NCI-H82 (cell line): ENCODE data around the gene FZD2.
"Not testable (repeated sequence)": the region's sequence is repeated elsewhere in the genome, so short reads cannot be mapped to it uniquely, and the experiment has no call there.

Experiments used
- DNase-seq: peaks from one replicate; lab custom pipeline; 2025; lab: John Stamatoyannopoulos, UW

The FZD2 gene

DNA sequence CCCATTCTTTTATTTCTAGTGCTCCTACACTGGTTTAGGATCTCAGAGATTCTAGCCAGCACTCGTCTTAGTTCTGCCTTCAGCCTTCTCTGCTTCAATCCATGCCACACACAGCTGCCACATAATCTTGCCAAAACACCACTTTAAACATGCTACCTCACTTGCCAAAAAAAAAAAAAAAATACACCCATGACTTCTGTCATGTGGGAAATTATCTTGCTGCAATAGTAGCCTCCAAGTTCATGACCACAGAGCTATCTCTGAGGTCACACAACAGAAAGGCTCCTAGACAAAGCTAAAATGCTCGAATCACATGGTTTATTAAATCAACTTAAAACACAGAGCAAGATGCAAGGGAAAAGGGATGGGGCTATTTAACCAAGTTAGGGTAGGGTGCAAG is 18.1 kb downstream of the FZD2 start:
- DNase-seq, result no peak

DNA sequence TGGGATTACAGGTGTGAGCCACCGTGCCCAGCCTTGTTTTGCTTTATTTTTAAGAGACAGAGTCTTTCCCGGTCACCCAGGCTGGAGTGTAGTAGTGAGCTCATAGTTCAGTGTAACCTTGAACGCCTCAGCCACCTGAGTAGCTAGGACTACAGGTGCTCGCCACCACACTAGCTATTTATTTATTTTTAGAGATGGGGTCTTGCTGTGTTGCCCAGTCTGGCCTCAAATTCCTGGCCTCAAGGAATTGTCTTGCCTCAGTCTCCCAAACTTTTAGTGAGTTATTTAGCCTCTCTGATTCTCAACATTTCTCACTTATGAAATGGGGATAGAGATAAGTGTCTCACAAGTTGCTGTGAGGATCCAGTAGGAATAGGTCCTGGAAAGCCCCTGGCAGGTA is 21.7 kb downstream of the FZD2 start:
- DNase-seq, result no peak

DNA sequence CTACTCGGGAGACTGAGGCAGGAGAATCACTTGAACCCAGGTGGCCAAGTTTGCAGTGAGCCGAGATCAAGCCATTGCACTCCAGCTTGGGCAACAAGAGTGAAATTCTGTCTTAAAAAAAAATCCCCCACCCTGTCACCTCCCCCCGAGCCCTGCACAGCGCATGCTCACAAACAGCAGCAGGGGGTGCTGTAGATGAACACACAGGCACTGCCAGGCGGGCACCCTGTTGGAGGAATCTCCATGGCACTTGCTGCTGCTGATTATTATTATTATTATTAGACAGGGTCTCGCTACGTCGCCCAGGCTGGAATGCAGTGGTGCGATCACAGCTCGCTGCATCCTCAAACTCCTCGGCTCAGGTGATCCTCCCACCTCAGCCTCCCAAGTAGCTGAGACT is 24.6 kb downstream of the FZD2 start:
- DNase-seq, result peak; percentile 53

DNA sequence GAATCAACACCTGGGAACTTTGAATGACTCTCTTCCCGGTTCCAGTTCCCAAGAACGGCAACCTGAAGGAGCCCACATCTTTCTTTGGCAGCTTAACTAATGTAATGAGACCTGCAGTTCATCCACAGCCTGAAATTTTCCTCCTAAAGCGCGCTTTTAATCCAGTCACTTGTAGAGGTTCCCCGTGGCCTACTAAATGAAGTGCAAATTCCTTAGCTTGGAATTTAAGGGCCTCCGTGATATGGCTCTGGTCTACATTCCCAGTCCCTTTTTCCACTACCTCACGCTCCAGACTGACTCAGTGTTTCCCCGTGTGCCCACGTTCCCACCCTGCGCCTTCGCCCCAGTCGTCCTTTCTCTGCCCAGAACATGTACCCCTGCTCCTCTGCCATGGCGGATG is 27.2 kb downstream of the FZD2 start:
- no peak for DNase-seq

DNA sequence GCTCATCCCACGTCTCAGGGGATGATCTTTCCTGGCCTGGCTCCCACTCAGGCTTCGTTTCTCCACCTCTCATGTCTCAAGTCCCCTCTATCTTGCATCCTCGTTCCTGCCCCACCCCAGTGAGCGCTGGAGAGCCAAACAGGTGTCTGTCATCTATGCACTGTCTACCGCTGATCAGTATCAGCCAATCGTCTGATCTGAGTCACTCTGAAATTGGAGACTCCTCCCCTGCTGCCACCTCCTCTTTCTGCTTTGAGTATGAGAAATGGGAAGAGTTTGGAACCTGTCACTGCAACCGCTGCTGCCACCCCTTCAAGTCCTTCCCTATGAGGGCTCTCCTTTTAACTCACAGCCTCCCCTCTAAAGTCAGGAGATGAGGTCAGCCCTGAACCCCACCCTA is 28.0 kb downstream of the FZD2 start:
- DNase-seq, result no peak

DNA sequence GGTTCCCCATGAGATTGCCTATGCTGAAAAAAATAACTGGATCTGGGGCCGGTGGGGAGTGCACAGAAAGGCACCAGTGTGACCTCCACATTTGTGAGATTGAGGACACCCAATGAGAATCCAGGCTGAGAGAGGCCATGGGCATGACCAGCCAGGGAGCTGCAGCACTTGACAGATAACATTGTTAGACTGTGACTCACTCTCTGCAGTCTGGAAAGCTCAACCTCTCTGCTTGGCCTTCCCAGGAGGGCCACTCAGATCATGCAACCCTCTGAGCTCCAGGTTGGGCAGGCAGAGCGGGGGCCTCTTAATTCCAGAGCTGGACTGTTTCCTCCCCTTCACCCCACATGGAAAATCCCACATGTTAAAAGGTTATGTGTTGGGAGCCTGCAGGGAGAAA is 30.1 kb downstream of the FZD2 start:
- no peak for DNase-seq

DNA sequence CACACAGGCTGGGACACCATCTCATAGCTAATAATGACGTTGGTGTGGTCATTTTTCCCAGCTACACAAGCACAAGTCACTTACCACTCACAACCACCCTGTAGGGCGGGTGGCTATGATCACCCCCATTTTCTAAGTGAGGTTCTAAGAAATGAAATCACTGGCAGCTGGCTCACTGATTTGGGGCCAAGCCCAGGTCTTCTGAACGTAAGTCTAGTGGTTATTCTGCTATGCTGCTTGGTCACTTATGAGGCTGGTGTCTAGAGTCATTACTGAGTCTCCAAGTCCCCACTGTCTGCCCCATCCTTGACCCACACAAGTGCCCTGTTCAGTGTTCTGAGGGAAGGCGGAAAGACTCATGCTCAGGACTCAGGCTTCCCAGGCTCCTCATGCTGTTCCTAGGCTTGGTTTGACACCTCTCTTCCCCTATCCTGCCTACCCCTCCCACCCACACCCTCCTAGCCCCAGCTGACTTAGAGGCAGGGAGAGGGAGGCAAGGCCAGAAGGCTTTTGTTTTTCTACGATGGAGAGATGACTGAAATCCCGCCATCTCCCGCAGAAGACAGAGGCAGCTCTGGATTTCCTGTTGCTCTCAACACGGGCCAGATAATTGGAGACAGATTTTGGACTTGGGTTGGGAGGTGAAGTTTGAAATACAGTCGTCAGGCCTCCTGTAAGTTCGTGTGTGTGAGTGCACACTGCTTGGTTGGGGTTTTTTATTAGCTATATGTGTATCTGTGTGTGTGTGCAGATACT is 32.2 kb downstream of the FZD2 start:
- DNase-seq, result no peak

DNA sequence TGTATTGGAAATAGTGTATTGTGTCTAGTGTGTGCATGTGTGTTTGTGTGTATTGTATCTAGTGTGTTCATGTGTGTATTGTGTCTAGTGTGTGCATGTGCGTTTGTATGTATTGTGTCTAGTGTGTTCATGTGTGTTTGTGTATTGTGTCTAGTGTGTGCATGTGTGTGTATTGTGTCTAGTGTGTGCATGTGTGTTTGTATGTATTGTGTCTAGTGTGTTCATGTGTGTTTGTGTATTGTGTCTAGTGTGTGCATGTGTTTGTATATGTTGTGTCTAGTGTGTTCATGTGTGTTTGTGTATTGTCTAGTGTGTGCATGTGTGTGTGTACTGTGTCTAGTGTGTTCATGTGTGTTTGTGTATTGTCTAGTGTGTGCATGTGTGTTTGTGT is 32.8 kb downstream of the FZD2 start:
- DNase-seq, result not testable (repeated sequence)

DNA sequence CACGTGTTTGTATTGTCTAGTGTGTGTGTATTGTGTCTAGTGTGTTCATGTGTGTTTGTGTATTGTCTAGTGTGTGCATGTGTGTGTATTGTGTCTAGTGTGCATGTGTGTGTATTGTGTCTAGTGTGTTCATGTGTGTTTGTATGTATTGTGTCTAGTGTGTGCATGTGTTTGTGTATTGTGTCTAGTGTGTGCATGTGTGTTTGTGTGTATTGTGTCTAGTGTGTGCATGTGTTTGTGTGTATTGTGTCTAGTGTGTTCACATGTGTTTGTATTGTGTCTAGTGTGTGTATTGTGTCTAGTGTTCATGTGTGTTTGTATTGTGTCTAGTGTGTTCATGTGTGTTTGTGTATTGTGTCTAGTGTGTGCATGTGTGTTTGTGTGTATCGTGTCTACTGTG is 33.5 kb downstream of the FZD2 start:
- not testable (repeated sequence) for DNase-seq

DNA sequence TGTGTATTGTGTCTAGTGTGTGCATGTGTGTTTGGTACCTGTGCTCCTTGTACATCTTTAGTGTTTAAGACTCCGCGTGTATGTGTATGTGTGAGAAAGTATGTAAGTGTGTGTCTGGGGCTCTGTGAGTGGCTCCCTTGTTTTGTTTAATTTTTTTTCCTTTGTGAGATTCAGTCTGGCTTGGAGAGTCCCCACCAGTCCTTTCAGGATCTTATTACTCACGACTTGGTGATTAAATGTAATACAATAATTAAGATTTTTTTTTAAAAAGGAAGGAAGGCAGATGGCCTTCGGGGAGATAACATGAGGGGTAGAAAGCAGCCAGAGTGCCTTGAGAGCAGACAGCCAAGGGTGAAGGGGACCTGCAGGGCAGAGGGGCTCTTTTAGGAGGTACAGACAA is 33.9 kb downstream of the FZD2 start:
- DNase-seq, result no peak

DNA sequence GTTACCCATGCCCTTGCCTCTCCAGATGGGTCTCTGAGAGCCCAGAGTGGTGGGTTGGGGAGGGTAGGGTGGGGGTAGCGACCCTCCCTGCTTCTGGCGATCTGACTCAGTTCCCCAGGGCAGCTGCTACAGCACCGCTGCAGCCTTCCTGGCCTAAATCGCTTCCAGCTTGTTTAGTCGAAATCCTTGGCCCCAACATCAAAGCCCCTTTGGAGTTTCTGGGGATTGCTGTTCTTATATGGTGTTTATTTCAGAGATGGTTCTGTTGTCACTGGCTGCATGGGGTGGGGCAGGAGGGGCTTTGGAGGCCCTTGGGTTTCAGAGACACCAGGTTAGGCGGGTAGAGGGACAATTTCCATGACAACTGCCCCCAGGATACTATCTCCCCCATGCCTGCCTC is 35.9 kb downstream of the FZD2 start:
- DNase-seq, result no peak

DNA sequence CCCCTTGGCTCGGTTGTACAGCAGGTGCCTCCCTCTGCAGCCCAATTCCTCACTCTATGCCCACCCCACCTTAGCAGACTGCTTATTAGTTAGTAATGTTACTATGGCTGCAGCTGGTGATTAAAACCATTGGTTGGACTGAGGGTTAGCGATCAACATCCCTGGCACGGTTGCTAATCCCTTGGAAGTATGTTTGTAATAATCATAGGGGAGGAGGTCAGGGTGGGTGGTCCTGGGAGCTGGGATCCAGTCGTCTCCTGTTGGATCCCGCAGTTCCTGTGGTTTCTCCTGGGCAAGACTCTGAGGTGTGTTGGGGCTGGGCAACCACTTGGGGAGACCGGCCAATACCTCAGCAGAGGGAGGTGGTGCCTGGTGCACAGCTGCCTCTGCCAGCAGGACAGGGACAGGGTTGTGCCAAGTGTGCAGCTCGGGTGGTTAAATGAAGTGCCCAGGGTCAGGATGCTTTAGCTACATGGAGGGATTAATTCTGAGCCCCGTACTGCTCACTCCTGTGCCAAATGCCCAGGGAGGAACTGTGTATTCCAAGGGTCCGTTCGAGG is 38.0 kb downstream of the FZD2 start:
- DNase-seq, result peak; percentile 43

DNA sequence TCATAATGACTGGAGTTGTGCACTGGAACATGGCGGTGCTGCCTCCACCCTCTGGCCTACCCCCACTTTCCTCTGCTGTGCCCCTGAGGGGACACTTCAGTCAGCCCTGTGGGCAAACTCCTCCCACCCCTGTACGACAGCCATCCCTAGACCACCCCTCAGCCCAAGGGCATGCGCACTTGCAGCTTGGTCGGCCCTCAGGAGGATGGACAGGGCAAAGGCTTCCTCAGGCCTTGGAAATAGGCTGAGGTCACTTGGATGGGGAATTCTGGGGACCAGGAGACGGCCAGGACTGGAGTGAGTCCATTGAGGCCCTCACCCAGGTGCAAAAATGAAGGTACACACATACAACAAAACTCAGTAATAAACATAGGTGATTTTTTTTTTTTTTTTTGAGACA is 41.0 kb downstream of the FZD2 start:
- DNase-seq, result no peak

DNA sequence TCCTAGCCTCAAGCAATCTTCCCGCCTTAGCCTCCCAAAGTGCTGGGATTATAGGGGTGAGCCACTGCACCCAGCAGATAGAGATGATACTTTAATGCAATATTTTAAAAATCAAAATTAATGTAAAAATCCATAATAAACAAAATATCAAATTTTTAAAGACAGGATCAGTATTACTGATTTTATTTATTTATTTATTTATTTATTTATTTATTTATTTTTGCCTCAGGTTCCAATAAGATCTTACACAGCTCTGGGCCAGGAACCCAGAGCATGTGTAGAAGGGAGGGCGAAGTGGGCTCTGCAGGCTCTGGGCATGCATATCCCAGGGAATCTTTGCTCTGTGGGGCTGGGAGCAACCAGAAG is 41.6 kb downstream of the FZD2 start:
- DNase-seq, result no peak

DNA sequence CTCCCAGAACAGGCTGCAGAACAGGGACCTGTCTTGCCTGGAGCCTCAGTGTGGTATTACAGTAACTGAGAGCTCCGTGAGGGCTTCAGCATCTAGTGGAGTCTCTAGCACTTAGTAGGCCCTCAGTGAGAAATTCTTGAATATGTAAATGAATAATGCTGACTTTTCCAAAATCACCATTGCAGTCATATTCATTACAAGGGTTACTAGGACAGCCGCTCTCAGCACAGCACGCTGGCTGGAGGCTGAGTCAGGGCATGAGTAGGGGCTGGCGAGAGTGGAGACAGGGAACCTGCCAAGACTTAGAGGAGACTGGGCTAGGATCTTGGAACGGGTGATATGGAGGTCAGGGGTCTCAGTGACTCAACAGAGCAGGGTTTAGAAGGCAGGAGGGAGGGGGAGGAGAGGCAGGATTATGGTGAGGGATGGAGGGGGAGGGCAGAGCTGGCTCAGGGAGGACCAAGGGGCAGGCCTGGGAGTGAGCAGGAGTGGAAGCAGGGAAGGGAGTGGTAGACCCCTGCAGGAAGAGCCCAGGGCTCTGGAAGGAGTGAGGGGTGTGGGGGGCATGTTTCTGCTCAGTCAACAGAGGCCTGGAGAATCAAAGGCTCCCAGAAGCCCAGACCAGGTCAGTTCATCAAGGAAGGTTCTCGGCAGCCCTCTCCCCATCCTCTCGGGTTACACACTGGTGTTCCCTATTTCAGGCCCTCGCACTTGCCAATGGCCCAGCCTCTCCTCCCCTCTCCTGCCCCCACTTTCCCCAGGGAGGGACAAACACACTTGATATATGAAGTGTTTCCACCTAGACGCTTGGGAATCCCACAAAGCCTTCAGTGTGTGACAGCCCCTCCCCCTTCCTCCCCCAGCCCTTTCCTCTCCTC is 42.3 kb downstream of the FZD2 start:
- DNase-seq, result peak; percentile 81

DNA sequence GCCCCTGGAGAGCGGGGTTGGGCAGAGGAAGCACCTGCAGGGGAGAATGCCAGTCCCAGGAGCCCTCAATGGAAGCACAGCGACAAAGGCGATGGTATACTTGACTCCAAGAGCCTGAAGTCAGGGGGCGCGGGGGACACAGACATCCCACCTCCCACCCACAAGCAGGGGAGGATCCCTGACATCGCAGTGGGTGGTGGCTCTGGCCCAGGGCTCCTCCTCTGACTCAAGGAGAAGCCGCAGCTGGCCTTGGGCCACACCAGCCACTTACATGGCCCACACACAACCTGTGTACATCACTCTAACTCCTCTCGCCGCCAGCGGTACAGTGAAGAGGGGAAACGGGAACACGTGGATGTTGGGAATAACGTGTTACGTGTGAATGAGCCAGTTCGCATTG is 44.3 kb downstream of the FZD2 start:
- DNase-seq, result no peak

DNA sequence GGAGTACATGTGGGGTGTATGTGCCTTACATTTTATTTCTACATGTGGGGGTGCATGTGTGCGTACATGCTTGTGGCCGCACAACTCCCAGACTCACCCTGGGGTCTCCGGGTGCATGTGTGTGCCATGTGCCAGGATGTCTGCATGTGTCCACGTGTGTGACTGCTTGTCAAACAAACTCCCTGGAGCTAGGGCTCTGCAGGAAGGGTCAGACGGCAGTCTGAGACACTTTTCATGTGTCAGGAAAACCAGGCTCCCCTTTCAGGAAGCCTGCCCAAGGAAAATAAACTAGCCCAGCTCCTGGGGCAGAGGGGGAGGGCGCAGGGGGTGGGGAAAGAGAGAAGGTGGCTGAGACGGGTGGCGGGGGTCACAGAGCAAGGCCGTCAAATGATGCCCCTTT is 44.7 kb downstream of the FZD2 start:
- no peak for DNase-seq

DNA sequence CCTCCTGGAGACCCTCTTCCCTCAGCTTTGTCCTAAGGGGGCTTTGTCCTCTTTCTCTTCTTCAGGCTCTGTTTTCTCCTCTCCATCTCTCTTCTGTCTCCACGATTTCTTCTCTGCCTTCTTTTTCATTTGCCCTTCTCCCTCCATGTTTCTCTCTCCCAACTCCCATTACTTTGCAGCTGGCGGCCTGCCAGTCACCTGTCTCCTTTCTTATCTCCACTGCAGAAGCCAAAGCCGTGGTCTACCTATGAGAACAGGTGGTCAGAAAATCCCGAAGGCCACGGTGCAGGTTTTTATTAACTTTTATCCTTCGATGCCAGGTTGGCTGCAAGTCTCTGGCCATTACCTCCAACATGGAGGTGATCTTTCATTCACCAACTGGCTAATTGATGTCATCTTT is 45.1 kb downstream of the FZD2 start:
- peak; percentile 27 for DNase-seq

DNA sequence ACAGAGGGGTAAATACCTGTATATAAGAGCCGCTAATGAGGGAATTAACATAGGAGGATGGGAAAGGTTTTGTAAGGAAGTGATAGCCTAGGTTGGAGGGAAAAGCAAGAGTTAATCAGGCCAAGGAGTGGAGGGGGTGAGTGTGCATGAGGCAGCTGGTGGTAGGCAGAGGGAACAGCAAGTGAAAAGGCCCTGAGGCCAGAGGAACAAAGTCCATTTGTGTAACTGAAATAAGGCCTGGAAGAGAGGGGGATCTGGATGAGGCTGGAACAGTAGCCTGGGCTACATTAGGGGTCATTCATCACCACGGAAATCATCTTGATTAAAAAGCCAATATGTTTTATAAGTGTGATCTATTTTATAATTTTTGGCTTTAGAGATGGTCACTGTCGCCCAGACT is 45.7 kb downstream of the FZD2 start:
- peak; percentile 26 for DNase-seq

DNA sequence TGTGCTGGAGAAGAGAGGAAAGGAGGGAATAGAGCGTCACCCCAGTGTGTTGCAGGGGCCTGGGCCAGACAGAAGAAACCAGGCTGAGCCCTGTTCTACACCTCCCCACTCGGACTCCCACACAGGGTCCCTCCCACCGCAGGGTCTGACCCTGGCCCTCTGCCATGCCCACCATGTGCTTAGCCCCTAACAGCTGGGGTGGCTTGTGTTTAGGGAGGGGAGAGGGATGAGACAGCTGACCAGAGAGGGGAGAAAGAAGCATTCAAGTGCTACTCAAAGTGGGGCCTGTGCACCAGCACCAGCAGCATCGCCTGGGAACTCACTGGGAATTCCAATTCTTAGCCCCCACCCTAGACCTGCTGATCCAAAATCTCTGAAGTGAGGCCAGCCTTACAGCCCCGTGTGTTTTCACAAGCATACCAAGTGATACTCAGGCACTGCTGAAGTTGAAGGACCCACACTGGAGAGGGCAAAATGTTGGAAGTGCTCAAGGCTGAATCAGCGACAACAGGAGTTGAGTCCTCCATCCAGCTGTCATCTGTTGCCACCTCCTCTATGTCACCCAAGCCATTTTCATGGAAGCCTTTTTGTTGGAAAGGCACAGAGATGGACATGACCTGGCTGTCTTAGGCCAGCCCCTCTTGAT is 47.0 kb downstream of the FZD2 start:
- peak; percentile 25 for DNase-seq

DNA sequence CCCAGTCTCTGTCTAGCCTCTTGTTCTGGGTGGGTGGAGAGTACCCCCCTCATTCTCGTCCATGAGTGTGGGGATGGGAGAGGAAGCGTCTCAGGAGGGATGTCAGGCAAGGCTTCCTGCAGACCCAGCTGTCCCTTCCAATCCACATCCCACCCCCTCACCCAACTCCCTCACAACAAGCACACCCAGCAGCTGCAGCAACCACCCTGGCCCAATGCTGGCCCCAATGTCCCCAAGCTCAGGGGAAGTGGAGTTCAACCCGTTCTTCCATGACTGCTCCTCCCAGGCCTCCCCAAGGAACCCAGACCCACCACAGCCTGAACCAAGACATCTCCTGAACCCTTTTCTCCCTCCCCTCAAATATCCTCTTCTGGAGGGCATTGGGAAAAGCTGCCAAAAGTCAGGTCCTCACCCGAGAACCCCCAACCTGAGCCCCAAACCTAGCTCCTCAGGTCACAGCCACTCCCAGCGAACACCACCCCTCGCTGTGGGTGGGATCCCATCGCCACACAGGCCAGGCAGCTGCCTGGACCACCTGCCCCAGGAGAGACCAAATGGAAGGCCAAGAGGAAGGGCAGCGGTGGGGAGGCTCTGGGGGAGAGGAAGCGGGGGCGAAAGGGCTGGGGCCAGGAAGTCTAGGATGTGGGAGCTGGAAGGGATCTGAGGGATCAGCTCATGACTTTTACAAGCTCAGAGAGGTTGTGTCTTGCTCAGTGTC is 47.6 kb downstream of the FZD2 start:
- no peak for DNase-seq

DNA sequence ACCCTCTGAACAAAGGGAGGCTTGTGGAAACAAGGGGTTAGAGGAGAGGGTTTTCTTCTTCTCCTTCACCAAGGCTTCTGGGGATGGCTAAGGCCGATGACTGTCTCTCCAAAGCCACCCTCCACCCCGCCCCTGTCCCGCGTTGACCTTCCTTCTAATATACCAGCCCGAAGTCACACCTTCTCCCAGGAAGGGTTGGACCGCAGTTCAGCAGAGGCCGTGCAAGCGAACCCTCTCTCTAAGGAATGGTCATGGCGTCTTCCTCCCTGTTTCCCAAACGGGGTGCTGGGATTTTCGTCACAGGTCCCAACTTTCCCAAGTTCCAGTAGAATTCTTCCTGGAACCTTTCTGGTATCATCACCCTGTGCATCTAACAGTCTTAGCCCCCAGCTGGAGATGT is 49.4 kb downstream of the FZD2 start:
- DNase-seq, result no peak
